NK-92 (cell line): ENCODE measurements around the gene SH3GLB2.
"Not testable (repeated sequence)": the region's sequence is repeated elsewhere in the genome, so short reads cannot be mapped to it uniquely, and the experiment has no call there.

Experiments
- DNase-seq: peaks from one replicate; lab custom pipeline; 2025; ENCODE audit not compliant: unreplicated experiment; lab: John Stamatoyannopoulos, UW

The SH3GLB2 gene

GRCh38 chr9:129001504-129002325 lies 26.4 kb downstream of the SH3GLB2 start:
- DNase-seq: no peak

- DNase-seq: no peak
These were observed 28.4 kb downstream of the SH3GLB2 start for GRCh38 chr9:128999581-129000206.

- no peak for DNase-seq
These were observed 29.7 kb downstream of the SH3GLB2 start for GRCh38 chr9:128998462-128998861.

- no peak for DNase-seq
These were observed 32.3 kb downstream of the SH3GLB2 start for GRCh38 chr9:128995791-128996190.

- no peak for DNase-seq
These were observed 35.1 kb downstream of the SH3GLB2 start for GRCh38 chr9:128992995-128993394.

- no peak for DNase-seq
These were observed 40.3 kb downstream of the SH3GLB2 start for GRCh38 chr9:128987805-128988204.

- no peak for DNase-seq
These were observed 41.5 kb downstream of the SH3GLB2 start for GRCh38 chr9:128986671-128987070.

- no peak for DNase-seq
These were observed 44.6 kb downstream of the SH3GLB2 start for GRCh38 chr9:128983536-128983935.

GRCh38 chr9:128979111-128979510 lies 49.0 kb downstream of the SH3GLB2 start:
- no peak for DNase-seq

- DNase-seq: no peak
These were observed 55.2 kb downstream of the SH3GLB2 start for GRCh38 chr9:128972956-128973355.

- no peak for DNase-seq
These were observed 58.6 kb downstream of the SH3GLB2 start for GRCh38 chr9:128969491-128969890.

- DNase-seq: not testable (repeated sequence)
These were observed 66.7 kb downstream of the SH3GLB2 start for GRCh38 chr9:128961403-128961802.
